GM12865 (cell line): Measurements from ENCODE around the gene USF2.

ENCODE experiments used
- DNase-seq: peaks from one replicate; pipeline ENCODE4 v3.0.0; 2010; ENCODE audit warnings: low read depth
- H3K4me3 ChIP-seq: 2 replicates; pipeline ENCODE4 v1.5.1; 2011; ENCODE audit warnings: mild to moderate bottlenecking, low read depth, low read length, control low read depth
- CTCF ChIP-seq: IDR thresholded peaks from 2 replicates; pipeline ENCODE4 v1.5.1; 2011; ENCODE audit warnings: low read length, control low read depth, low read depth, inconsistent platforms; ENCODE audit not compliant: insufficient read depth; ENCODE audit errors: missing control alignments

The USF2 gene

GRCh38 chr19:35247526-35248309, 21.0 kb upstream of the USF2 start:
- H3K4me3 ChIP-seq = peak overlapping the region; percentile 80
- peak; percentile 85 for DNase-seq
- TF ChIP-seq CTCF = peak; percentile 71

GRCh38 chr19:35248310-35249145, 20.2 kb upstream of the USF2 start, which contains the start of gene LSR:
Gene LSR, plus strand, starts transcription at chr19:35249002. Its CDS starts 21 bp downstream, at chr19:35249023.
- peak within 1 kb of the TSS; percentile 80 for H3K4me3 ChIP-seq
- TF ChIP-seq CTCF = no peak
- peak; percentile 95 for DNase-seq

- no peak for TF ChIP-seq CTCF
- DNase-seq = no peak
- H3K4me3 ChIP-seq = peak overlapping the region; percentile 80
These were observed 19.5 kb upstream of the USF2 start for GRCh38 chr19:35249146-35249847.

GRCh38 chr19:35249848-35250711, 18.7 kb upstream of the USF2 start:
- TF ChIP-seq CTCF = no peak
- no peak for DNase-seq
- peak overlapping the region; percentile 80 for H3K4me3 ChIP-seq

GRCh38 chr19:35251456-35251855, 17.3 kb upstream of the USF2 start:
- TF ChIP-seq CTCF = no peak
- no peak for DNase-seq
- no peak overlapping the region for H3K4me3 ChIP-seq
